T-cell (primary cell): Measurements from ENCODE around the gene HOXB7. TPM values are rescaled to one million over a fixed set of nuclear protein-coding genes. Genes with fewer than 3 reads are reported as not detected.

Experiments
- ATAC-seq, 4 experiments: fragments of 200-7000 bp in 3 of 4; fragments of 150-1000 bp in 1 of 4; cut with Tn5 transposase; replicated peaks in 1 of 4; 1 replicate in 3 of 4; 2 replicates in 1 of 4; pipeline ENCODE4 v1.10.0; 2021; ENCODE audit warnings: moderate library complexity in 3 of 4, mild to moderate bottlenecking in 2 of 4, moderate number of reproducible peaks in 1 of 4
- CTCF ChIA-PET, 2 donors: fragments of 300-600 bp; sonication (Branson Sonifier 250); formaldehyde crosslinking; loops; one replicate each; lab custom pipeline; 2022; ENCODE audit warnings: antibody characterized with exemption in 2 of 2; lab: Charles Lee
- POLR2A ChIA-PET, 2 donors: fragments of 300-600 bp; sonication (Branson Sonifier 250); formaldehyde crosslinking; loops; one replicate each; lab custom pipeline; 2022; ENCODE audit warnings: antibody characterized with exemption in 2 of 2; lab: Charles Lee
- DNase-seq, 35 experiments: peaks; one replicate each; pipeline versions ENCODE4 v3.0.0 to v3.0.0-alpha.2; 2013 to 2023
- H3K27ac ChIP-seq: one replicate; pipeline ENCODE4 v1.5.1; 2013; ENCODE audit warnings: low read length
- H3K27me3 ChIP-seq, 2 experiments: replicated peaks in 1 of 2; 1 replicate in 1 of 2; 2 replicates in 1 of 2; pipeline versions ENCODE4 v1.6.1 to v1.7.0; 2013; ENCODE audit warnings: low read length in 1 of 2, mixed read lengths in 1 of 2; ENCODE audit not compliant: control insufficient read depth in 2 of 2, insufficient read depth in 2 of 2; ENCODE audit errors: extremely low read depth in 1 of 2
- H3K36me3 ChIP-seq, 2 donors: 1 replicate in 1 of 2; 2 replicates in 1 of 2; pipeline versions ENCODE4 v1.6.1 to v1.7.0; 2013; ENCODE audit warnings: low read length in 1 of 2; ENCODE audit not compliant: control insufficient read depth in 2 of 2, insufficient read depth in 1 of 2; ENCODE audit errors: extremely low read depth in 1 of 2
- H3K4me1 ChIP-seq, 2 experiments: 1 replicate in 1 of 2; 2 replicates in 1 of 2; pipeline versions ENCODE4 v1.6.1 to v1.7.0; 2013; ENCODE audit warnings: low read length in 2 of 2, mixed read lengths in 1 of 2; ENCODE audit not compliant: insufficient read depth in 2 of 2, control insufficient read depth in 1 of 2; ENCODE audit errors: extremely low read depth in 1 of 2
- H3K4me3 ChIP-seq, 2 donors: 1 replicate in 1 of 2; 2 replicates in 1 of 2; pipeline versions ENCODE4 v1.5.1 to v1.7.0; 2013; ENCODE audit warnings: mild to moderate bottlenecking in 2 of 2, low read length in 1 of 2, moderate library complexity in 1 of 2; ENCODE audit not compliant: control insufficient read depth in 1 of 2; ENCODE audit errors: extremely low read depth in 1 of 2
- H3K9me3 ChIP-seq: 2 replicates; pipeline ENCODE4 v1.7.0; 2013
- H3K27ac Mint-ChIP-seq, 2 donors: one replicate each; pipeline ENCODE4 v1.8.0; 2020 to 2021; ENCODE audit warnings: mild to moderate bottlenecking in 2 of 2, mixed read lengths in 2 of 2
- H3K27me3 Mint-ChIP-seq, 2 donors: one replicate each; pipeline ENCODE4 v1.8.0; 2021 to 2022; ENCODE audit warnings: mixed read lengths in 2 of 2
- H3K36me3 Mint-ChIP-seq: one replicate; pipeline ENCODE4 v1.8.0; 2021; ENCODE audit warnings: mixed read lengths
- H3K4me1 Mint-ChIP-seq, 3 donors: one replicate each; pipeline ENCODE4 v1.8.0; 2020 to 2022; ENCODE audit warnings: mixed read lengths in 3 of 3, mild to moderate bottlenecking in 1 of 3
- H3K4me3 Mint-ChIP-seq, 3 donors: one replicate each; pipeline ENCODE4 v1.8.0; 2020 to 2022; ENCODE audit warnings: mild to moderate bottlenecking in 3 of 3, mixed read lengths in 3 of 3, moderate library complexity in 3 of 3
- H3K9me3 Mint-ChIP-seq, 3 donors: one replicate each; pipeline ENCODE4 v1.8.0; 2020 to 2022; ENCODE audit warnings: mixed read lengths in 3 of 3
- WGBS: methylation state at CpG from one replicate; pipeline ENCODE4 v1.1.5; 2013; ENCODE audit warnings: missing lambda C conversion rate; ENCODE audit not compliant: insufficient coverage; 5-methylcytosine and 5-hydroxymethylcytosine counted together
- total RNA-seq, 35 experiments: library from RNA in 6 of 35; stranded (reverse) in 6 of 35; fragments of 120-200 nt in 1 of 35; gene quantifications; one replicate each; pipeline versions ENCODE4 v1.2.1 to v1.2.4 and lab custom pipeline; 2013 to 2026

Gene HOXB7
- total RNA-seq, 5 donors from 2014 or later (not counting 1 experiment from before 2014, with no cell fraction given): 0.47 to 0.66 (median 0.60) TPM; not detected in 2

- Histone ChIP-seq H3K4me1 (peaks cover 10 to 53% of the 10 kb centered on the region in 2 experiments), H3K27me3 (peaks cover 27 to 91% of the 10 kb centered on the region in 2 experiments), H3K9me3 (no peaks in the 10 kb centered on the region), H3K27ac (no peak overlapping the region), H3K4me3 (no peak overlapping the region), H3K36me3 (no peaks in the 10 kb centered on the region)
- Mint-ChIP-seq H3K36me3 (no peaks in the 10 kb centered on the region), H3K27ac (no peak overlapping the region), H3K9me3 (no peaks in the 10 kb centered on the region), H3K4me1 (peaks cover 13 to 29% (median 20%) of the 10 kb centered on the region in 3 donors), H3K27me3 (peaks cover 67 to 84% of the 10 kb centered on the region in 2 donors), H3K4me3 (no peak overlapping the region)
- ChIA-PET CTCF (interaction anchor here (0.5 to 1.1 kb wide), 4 partner anchors 14 to 1281 kb away, joined by 3 to 4 read pairs (median 3); partner anchors contain the start of gene HOXB5 (in 1 of the 2)), POLR2A (no interaction called here)
- 88% methylated on average over 5 of the region's 9 CpGs for WGBS
- no peak for ATAC-seq
- no peak for DNase-seq
These were observed 3.8 kb downstream of the HOXB7 start for GRCh38 chr17:48606892-48607614.

DNA sequence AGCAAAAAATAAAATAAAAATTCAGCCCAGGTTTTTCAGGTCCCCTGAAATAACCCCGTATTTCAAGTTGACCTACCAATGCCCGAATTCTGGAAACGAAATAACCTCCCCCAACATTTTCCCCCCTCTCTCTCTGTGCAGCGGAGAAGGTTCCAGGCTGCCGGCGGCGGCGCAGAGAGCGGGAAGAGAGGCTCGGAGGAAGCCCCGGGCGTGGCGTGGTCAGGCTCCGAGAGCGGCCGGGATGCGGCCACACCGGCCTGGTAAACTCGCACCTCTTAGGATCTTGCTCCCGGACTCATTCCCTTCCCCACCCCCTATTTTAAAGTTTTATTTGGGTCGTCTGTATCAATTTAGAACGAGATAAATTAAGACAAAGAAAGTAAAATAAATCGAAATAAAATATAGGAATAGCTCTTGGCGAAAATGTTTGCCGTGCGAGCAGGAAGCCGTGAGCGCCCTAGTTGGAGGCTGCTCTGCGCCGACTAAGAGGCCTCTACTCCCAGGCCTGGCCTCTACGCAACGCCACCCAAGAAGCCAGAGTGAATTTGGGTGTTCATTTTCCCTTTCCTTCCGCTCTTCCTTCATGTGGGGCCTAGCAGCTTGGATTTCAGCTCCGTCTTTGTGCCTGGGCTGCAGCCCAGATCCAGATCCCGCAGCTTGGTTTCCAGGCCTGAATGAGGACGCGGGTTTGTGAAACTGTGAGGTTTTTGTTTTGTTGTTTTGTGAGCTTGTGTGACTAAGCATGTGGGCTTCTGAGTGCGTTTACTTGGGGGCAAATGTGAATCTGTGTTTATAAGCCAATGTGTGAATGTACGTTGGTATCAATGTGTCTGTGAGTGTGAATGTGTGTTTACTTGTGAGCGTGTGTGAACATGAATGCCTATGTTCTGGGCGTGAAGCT is 4.6 kb downstream of the HOXB7 start:
- Histone ChIP-seq H3K36me3 (no peaks in the 10 kb centered on the region), H3K4me1 (peaks cover 7 to 53% of the 10 kb centered on the region in 2 experiments), H3K27me3 (peaks cover 24 to 91% of the 10 kb centered on the region in 2 experiments), H3K4me3 (no peak overlapping the region), H3K27ac (no peak overlapping the region), H3K9me3 (no peaks in the 10 kb centered on the region)
- WGBS: 89% methylated on average over 19 of the region's 41 CpGs
- Mint-ChIP-seq H3K36me3 (no peaks in the 10 kb centered on the region), H3K27ac (no peak overlapping the region), H3K4me1 (peaks cover 10 to 28% (median 18%) of the 10 kb centered on the region in 3 donors), H3K27me3 (peaks cover 69 to 86% of the 10 kb centered on the region in 2 donors), H3K9me3 (no peaks in the 10 kb centered on the region), H3K4me3 (no peak overlapping the region)
- ATAC-seq (no peak), DNase-seq (no peak)
- CTCF ChIA-PET: interaction anchor here (0.5 to 1.1 kb wide), 3 partner anchors 13 to 347 kb away, joined by 3 to 4 read pairs (median 3); partner anchors contain the start of gene HOXB5 (in 1 of the 2)
- POLR2A ChIA-PET: no interaction called here

DNA sequence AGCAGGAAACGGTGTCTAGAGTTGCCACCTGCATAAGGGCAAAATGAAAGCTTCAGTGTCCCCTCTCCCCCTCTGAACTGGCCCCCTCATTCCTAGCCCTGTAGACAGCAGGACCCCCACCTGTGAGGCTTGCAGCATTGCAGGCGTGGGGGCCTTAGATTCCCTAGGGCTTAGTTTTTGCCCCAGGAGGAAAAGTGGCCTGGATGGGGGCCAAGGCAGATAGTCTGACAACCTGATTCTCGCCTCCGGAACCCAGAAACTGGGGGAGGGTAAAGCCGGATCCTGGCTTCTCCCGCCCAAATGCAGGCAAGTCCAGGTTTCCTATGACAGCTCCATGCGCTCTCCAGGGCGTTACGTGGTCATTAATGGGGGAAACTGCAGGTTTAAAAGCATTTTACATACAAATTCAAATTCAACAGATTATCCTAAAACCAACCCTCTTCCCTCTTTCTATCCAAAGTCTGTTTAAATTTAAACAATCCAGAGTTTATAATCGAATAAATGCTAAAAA is 5.4 kb downstream of the HOXB7 start:
- Mint-ChIP-seq H3K9me3 (no peaks in the 10 kb centered on the region), H3K4me1 (peaks cover 4 to 21% (median 12%) of the 10 kb centered on the region in 3 donors), H3K36me3 (no peaks in the 10 kb centered on the region), H3K27ac (no peak overlapping the region), H3K27me3 (peaks cover 71 to 88% of the 10 kb centered on the region in 2 donors), H3K4me3 (no peak overlapping the region)
- ChIA-PET CTCF (interaction anchor here in 1 of 2 donors (0.8 to 1.2 kb wide), 2 partner anchors 9 to 12 kb away, joined by 3 to 13 read pairs; no protein-coding TSS in a partner anchor), POLR2A (no interaction called here)
- Histone ChIP-seq H3K4me3 (no peak overlapping the region), H3K9me3 (no peaks in the 10 kb centered on the region), H3K27ac (no peak overlapping the region), H3K36me3 (no peaks in the 10 kb centered on the region), H3K4me1 (peaks cover 4 to 46% of the 10 kb centered on the region in 2 experiments), H3K27me3 (peaks cover 24 to 88% of the 10 kb centered on the region in 2 experiments)
- DNase-seq: no peak
- no peak for ATAC-seq
- WGBS: 81% methylated on average over 4 of the region's 10 CpGs

GRCh38 chr17:48604770-48605329 is 6.0 kb downstream of the HOXB7 start, which contains the start of gene HOXB6:
TSS of gene HOXB6 (minus strand) at chr17:48604986. CDS start at chr17:48598150, 6,836 bp downstream.
- peak within 1 kb of the TSS in 1 of 3 donors; percentile 8 for H3K4me3 Mint-ChIP-seq
- ATAC-seq: no peak
- DNase-seq: no peak
- peaks cover 4 to 21% (median 12%) of the 10 kb centered on the region in 3 donors for H3K4me1 Mint-ChIP-seq
- no peaks in the 10 kb centered on the region for H3K9me3 Mint-ChIP-seq
- no peaks in the 10 kb centered on the region for H3K36me3 ChIP-seq
- 47% methylated on average over 9 of the region's 16 CpGs for WGBS
- H3K27ac Mint-ChIP-seq: peak within 1 kb of the TSS in 1 of 2 donors; percentile 69
- peaks cover 27 to 88% of the 10 kb centered on the region in 2 experiments for H3K27me3 ChIP-seq
- peaks cover 77 to 91% of the 10 kb centered on the region in 2 donors for H3K27me3 Mint-ChIP-seq
- H3K27ac ChIP-seq: no peak within 1 kb of the TSS
- H3K9me3 ChIP-seq: no peaks in the 10 kb centered on the region
- H3K4me3 ChIP-seq: no peak within 1 kb of the TSS
- H3K36me3 Mint-ChIP-seq: no peaks in the 10 kb centered on the region
- peaks cover 4 to 40% of the 10 kb centered on the region in 2 experiments for H3K4me1 ChIP-seq
- ChIA-PET POLR2A (no interaction called here), CTCF (interaction anchor here (0.7 to 1.2 kb wide), 5 partner anchors 8 to 526 kb away, joined by 3 to 13 read pairs (median 10); no protein-coding TSS in a partner anchor)

DNA sequence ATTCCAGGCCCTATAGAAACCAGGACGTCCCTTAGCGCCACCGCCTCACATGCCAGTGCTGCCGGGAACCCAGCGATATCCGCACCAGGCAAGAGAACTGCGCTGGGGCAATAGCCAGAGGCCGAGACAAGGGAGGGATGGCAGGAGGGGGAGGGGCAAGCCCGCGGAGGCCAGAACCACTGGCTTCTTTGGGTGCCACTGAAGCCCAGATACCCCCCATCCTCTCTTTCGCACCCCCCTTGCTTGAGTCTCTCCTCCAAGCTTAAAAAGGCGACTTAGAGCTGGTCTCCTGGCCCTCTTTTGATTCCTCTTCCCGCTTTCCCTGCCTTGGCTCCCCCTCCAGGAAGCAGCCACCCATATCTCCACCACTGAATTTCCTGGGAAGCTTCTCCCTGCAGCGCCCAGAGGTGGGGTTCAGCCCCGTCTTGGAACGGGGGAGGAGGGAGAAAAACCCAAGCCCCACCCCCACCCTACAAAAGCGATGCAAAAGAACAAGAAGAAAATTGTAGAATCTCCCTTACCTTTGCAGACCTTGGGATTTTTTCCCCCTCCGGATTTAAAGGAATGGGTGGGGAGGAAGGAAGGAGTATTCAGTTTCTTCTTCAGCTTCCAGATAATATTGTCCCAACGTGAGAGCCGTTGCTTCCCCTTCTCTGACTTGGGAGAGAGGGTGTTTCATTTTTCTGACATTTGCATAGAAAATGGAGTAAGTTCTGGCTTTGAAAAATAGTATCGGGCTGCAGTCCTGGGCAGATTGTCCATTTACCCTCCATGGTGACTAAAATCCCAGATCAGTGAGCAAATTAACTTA is 6.7 kb downstream of the HOXB7 start:
- H3K27ac ChIP-seq: no peak overlapping the region
- H3K27ac Mint-ChIP-seq: peak overlapping the region in 1 of 2 donors; percentile 69
- peaks cover 4 to 36% of the 10 kb centered on the region in 2 experiments for H3K4me1 ChIP-seq
- ATAC-seq: no peak
- H3K36me3 Mint-ChIP-seq: no peaks in the 10 kb centered on the region
- H3K4me1 Mint-ChIP-seq: peaks cover 4 to 21% (median 12%) of the 10 kb centered on the region in 3 donors
- CTCF ChIA-PET: interaction anchor here (0.6 to 1.2 kb wide), 10 partner anchors 8 to 1544 kb away, joined by 3 to 13 read pairs (median 4); no protein-coding TSS in a partner anchor
- 47% methylated on average over 7 of the region's 21 CpGs for WGBS
- DNase-seq: no peak
- H3K4me3 ChIP-seq: no peak overlapping the region
- H3K27me3 ChIP-seq: peaks cover 31 to 88% of the 10 kb centered on the region in 2 experiments
- no peaks in the 10 kb centered on the region for H3K9me3 ChIP-seq
- no peaks in the 10 kb centered on the region for H3K9me3 Mint-ChIP-seq
- H3K4me3 Mint-ChIP-seq: peak overlapping the region in 1 of 3 donors; percentile 8
- POLR2A ChIA-PET: no interaction called here
- H3K27me3 Mint-ChIP-seq: peaks cover 84 to 91% of the 10 kb centered on the region in 2 donors
- H3K36me3 ChIP-seq: no peaks in the 10 kb centered on the region
